Neural progenitor cell (in vitro differentiated cells): ENCODE data around the gene MUC6. TPM values are rescaled to one million over a fixed set of nuclear protein-coding genes. Genes with fewer than 3 reads are reported as not detected.

Experiments
- DNase-seq: peaks from one replicate; pipeline ENCODE4 v3.0.0-alpha.2; 2016; ENCODE audit warnings: low spot score
- H2AFZ ChIP-seq: fragments of 200-600 bp; sonication (generic); replicated peaks from 2 replicates; pipeline ENCODE4 v1.6.1; 2016; ENCODE audit warnings: antibody characterized with exemption
- H3F3A ChIP-seq: fragments of 200-600 bp; sonication (generic); 2 replicates; pipeline ENCODE4 v1.6.1; 2016; ENCODE audit warnings: antibody characterized with exemption, low read depth
- H3K27ac ChIP-seq: fragments of 200-600 bp; sonication (generic); 2 replicates; pipeline ENCODE4 v1.5.1; 2016; ENCODE audit warnings: mild to moderate bottlenecking
- H3K27me3 ChIP-seq: fragments of 200-600 bp; sonication (generic); 2 replicates; pipeline ENCODE4 v1.6.1; 2016; ENCODE audit warnings: mild to moderate bottlenecking, moderate library complexity
- H3K36me3 ChIP-seq: fragments of 200-600 bp; sonication (generic); 2 replicates; pipeline ENCODE4 v1.5.1; 2016
- H3K4me1 ChIP-seq: fragments of 200-600 bp; sonication (generic); 2 replicates; pipeline ENCODE4 v1.6.1; 2016; ENCODE audit warnings: mixed run types
- H3K4me2 ChIP-seq: fragments of 200-600 bp; sonication (generic); 2 replicates; pipeline ENCODE4 v1.6.1; 2016
- H3K4me3 ChIP-seq: fragments of 200-600 bp; sonication (generic); 2 replicates; pipeline ENCODE4 v1.5.1; 2016
- H3K79me2 ChIP-seq: fragments of 200-600 bp; sonication (generic); 2 replicates; pipeline ENCODE4 v1.6.1; 2016; ENCODE audit warnings: low read depth
- H3K9ac ChIP-seq: fragments of 200-600 bp; sonication (generic); 2 replicates; pipeline ENCODE4 v1.6.1; 2016
- H3K9me3 ChIP-seq: fragments of 200-600 bp; sonication (generic); 2 replicates; pipeline ENCODE4 v1.5.1; 2016; ENCODE audit warnings: low read depth
- H4K20me1 ChIP-seq: fragments of 200-600 bp; sonication (generic); 2 replicates; pipeline ENCODE4 v1.6.1; 2016; ENCODE audit warnings: low read depth
- H3K27ac Mint-ChIP-seq: 3 replicates; pipeline ENCODE4 v1.8.0; 2021; ENCODE audit warnings: mixed read lengths
- H3K27me3 Mint-ChIP-seq: 2 replicates; pipeline ENCODE4 v1.8.0; 2022; ENCODE audit warnings: low read depth, mild to moderate bottlenecking, inconsistent platforms, moderate library complexity, mixed read lengths; ENCODE audit not compliant: insufficient read depth
- H3K36me3 Mint-ChIP-seq: 3 replicates; pipeline ENCODE4 v1.8.0; 2021; ENCODE audit warnings: mixed read lengths
- H3K4me1 Mint-ChIP-seq: 3 replicates; pipeline ENCODE4 v1.8.0; 2021; ENCODE audit warnings: mixed read lengths
- H3K4me3 Mint-ChIP-seq: 3 replicates; pipeline ENCODE4 v1.8.0; 2021; ENCODE audit warnings: mild to moderate bottlenecking, moderate library complexity, mixed read lengths
- H3K9me3 Mint-ChIP-seq: 3 replicates; pipeline ENCODE4 v1.8.0; 2020; ENCODE audit warnings: mixed read lengths
- EZH2 ChIP-seq: fragments of 200-600 bp; sonication (generic); IDR thresholded peaks from 2 replicates; pipeline ENCODE4 v1.6.1; 2017; ENCODE audit warnings: antibody characterized with exemption, mild to moderate bottlenecking, moderate library complexity
- EZH2phosphoT487 ChIP-seq: fragments of 200-600 bp; sonication (generic); IDR thresholded peaks from 2 replicates; pipeline ENCODE4 v1.6.1; 2017; ENCODE audit warnings: antibody characterized with exemption
- total RNA-seq: library from RNA; depleted of rRNA; stranded (reverse); fragments of >200 nt; gene quantifications from 2 replicates; pipeline ENCODE4 v1.2.3, GENCODE V29; 2015; ENCODE audit warnings: low replicate concordance
- TF ChIP-seq, protein P1 (sequence below): fragments of 200-600 bp; sonication (generic); IDR thresholded peaks from 2 replicates; pipeline ENCODE4 v1.5.1; 2017; ENCODE audit warnings: antibody characterized with exemption, mild to moderate bottlenecking

The MUC6 gene
- total RNA-seq, 1 donor from 2014 or later: not detected

DNA sequence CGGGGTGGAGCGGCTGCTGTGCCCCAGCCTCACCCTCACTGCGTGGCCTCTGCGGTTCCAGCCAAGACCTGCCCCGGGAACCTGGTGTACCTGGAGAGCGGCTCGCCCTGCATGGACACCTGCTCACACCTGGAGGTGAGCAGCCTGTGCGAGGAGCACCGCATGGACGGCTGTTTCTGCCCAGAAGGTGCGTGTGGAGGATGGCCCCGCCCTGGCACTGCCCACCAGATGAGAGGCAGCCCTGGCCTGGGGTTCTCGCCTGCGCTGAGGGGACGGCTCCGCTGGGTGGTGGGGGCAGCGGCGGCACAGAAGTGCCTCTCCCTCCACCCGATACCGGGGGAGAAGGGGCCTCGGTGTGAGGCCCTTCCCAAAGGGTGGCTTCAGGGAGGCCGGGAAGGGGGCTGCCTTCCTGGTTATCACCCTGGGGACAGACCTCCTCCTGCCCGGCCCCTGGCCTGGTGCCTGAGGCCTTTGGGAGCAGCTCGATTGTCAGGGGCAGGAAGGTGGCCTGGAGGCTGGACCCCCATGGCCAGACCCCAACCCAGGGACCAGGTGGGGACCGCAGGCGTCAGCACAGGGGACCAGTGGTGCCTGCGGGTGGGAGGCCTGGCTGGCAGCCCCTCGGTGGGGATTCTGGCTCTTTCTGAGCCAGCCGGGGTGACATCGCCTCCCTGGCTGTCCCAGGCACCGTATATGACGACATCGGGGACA, 45.2 kb upstream of the MUC6 start:
- H3K4me3 ChIP-seq: no peak overlapping the region
- Mint-ChIP-seq H3K27me3 (peaks cover 2% of the 10 kb centered on the region), H3K27ac (no peak overlapping the region), H3K4me1 (no peaks in the 10 kb centered on the region), H3K36me3 (no peaks in the 10 kb centered on the region), H3K4me3 (no peak overlapping the region), H3K9me3 (no peaks in the 10 kb centered on the region)
- H3F3A ChIP-seq: no peaks in the 10 kb centered on the region
- no peak for DNase-seq
- H3K79me2 ChIP-seq: no peaks in the 10 kb centered on the region
- H3K27me3 ChIP-seq: no peaks in the 10 kb centered on the region
- H3K9ac ChIP-seq: no peak overlapping the region
- TF ChIP-seq, protein P1, sequence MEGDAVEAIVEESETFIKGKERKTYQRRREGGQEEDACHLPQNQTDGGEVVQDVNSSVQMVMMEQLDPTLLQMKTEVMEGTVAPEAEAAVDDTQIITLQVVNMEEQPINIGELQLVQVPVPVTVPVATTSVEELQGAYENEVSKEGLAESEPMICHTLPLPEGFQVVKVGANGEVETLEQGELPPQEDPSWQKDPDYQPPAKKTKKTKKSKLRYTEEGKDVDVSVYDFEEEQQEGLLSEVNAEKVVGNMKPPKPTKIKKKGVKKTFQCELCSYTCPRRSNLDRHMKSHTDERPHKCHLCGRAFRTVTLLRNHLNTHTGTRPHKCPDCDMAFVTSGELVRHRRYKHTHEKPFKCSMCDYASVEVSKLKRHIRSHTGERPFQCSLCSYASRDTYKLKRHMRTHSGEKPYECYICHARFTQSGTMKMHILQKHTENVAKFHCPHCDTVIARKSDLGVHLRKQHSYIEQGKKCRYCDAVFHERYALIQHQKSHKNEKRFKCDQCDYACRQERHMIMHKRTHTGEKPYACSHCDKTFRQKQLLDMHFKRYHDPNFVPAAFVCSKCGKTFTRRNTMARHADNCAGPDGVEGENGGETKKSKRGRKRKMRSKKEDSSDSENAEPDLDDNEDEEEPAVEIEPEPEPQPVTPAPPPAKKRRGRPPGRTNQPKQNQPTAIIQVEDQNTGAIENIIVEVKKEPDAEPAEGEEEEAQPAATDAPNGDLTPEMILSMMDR: no peak
- TF ChIP-seq EZH2 (no peak), EZH2phosphoT487 (no peak)
- no peak overlapping the region for H2AFZ ChIP-seq
- H3K4me2 ChIP-seq: no peak overlapping the region
- H3K36me3 ChIP-seq: no peaks in the 10 kb centered on the region
- no peaks in the 10 kb centered on the region for H3K4me1 ChIP-seq
- H4K20me1 ChIP-seq: no peaks in the 10 kb centered on the region
- no peak overlapping the region for H3K27ac ChIP-seq
- no peaks in the 10 kb centered on the region for H3K9me3 ChIP-seq

DNA sequence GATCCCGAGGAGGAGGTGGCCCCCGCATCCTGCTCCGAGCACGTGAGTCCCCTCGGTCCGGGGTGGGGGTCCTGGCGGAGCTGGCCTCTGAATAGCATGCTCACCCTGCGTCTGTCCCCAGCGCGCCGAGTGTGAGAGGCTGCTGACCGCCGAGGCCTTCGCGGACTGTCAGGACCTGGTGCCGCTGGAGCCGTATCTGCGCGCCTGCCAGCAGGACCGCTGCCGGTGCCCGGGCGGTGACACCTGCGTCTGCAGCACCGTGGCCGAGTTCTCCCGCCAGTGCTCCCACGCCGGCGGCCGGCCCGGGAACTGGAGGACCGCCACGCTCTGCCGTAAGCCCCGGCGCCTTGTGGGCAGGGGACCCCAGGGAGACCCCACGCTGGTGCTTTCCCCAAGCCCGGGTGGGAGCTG, 41.7 kb upstream of the MUC6 start:
- peaks cover under 1% of the 10 kb centered on the region for H3K27me3 Mint-ChIP-seq
- H3K27ac Mint-ChIP-seq: no peak overlapping the region
- TF ChIP-seq EZH2phosphoT487: no peak
- no peak for TF ChIP-seq EZH2
- TF ChIP-seq, protein P1: no peak

DNA sequence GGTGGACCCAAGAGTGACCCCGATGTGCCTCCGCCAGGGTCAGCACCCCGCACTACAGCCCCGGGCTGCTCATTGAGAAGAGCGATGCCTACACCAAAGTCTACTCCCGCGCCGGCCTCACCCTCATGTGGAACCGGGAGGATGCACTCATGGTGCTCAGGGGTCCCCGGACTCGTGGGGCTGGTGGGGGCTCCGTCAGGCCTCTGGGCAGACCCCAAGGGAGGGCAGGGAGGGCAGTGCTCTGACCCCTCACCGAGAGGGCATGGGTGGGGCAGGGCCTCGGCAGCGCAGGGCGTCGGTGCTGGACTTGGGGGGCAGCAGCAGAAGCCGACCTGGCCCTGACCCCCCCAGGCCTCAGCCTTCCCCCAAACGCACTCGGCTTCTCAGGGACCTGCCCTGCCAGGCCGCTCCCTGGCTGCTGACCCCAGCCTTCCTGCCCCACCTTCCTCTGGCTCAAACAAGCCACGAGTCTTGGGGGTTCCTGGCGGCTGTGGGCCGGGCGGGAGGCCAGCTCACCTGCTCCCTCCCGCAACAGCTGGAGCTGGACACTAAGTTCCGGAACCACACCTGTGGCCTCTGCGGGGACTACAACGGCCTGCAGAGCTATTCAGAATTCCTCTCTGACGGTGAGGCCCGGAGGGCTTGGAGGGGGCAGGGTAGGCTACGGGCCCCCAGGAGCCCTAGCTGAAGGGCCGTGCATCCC, 41.0 kb upstream of the MUC6 start:
- DNase-seq: no peak

More for the DNA sequence above, 41.7 kb upstream of the MUC6 start:
- H3F3A ChIP-seq: no peaks in the 10 kb centered on the region
- H3K4me1 ChIP-seq: peaks cover 14% of the 10 kb centered on the region
- H3K9ac ChIP-seq: no peak overlapping the region
- H3K27me3 ChIP-seq: no peaks in the 10 kb centered on the region
- Mint-ChIP-seq H3K36me3 (no peaks in the 10 kb centered on the region), H3K4me3 (no peak overlapping the region), H3K9me3 (no peaks in the 10 kb centered on the region), H3K4me1 (no peaks in the 10 kb centered on the region)
- H3K36me3 ChIP-seq: no peaks in the 10 kb centered on the region
- H2AFZ ChIP-seq: no peak overlapping the region
- H3K9me3 ChIP-seq: no peaks in the 10 kb centered on the region
- no peaks in the 10 kb centered on the region for H3K79me2 ChIP-seq
- H3K4me3 ChIP-seq: no peak overlapping the region
- H3K27ac ChIP-seq: no peak overlapping the region
- no peaks in the 10 kb centered on the region for H4K20me1 ChIP-seq
- no peak overlapping the region for H3K4me2 ChIP-seq
- peak; percentile 1 for DNase-seq

DNA sequence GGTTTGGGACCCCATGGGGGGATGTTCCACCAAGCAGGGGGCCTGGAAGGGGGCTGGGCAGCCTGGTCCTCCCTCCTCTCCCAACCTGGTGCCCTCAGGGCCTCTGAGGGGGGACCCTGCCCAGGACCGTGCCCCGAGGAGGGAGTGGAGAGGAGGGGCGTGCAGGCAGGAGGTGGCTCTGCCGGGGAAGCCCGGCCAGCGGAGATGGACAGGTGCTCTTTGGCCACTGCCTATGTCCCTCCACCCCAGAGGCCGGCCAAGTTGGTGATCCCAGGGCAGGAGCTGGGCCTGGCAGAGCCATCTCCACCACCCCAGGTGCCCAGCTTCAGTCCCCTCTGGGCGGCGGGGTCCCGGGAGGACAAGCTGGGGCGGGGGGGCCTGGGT, 40.5 kb upstream of the MUC6 start:
- Histone ChIP-seq H3K79me2 (no peaks in the 10 kb centered on the region), H4K20me1 (no peaks in the 10 kb centered on the region), H3K4me3 (no peak overlapping the region), H3K4me1 (peaks cover 17% of the 10 kb centered on the region), H3K9me3 (no peaks in the 10 kb centered on the region), H3K27me3 (no peaks in the 10 kb centered on the region), H2AFZ (no peak overlapping the region), H3K9ac (no peak overlapping the region), H3F3A (no peaks in the 10 kb centered on the region), H3K4me2 (no peak overlapping the region), H3K36me3 (no peaks in the 10 kb centered on the region), H3K27ac (no peak overlapping the region)
- H3K36me3 Mint-ChIP-seq: no peaks in the 10 kb centered on the region
- H3K9me3 Mint-ChIP-seq: no peaks in the 10 kb centered on the region
- no peak overlapping the region for H3K4me3 Mint-ChIP-seq
- no peak overlapping the region for H3K27ac Mint-ChIP-seq
- no peak for DNase-seq
- H3K27me3 Mint-ChIP-seq: no peaks in the 10 kb centered on the region
- no peaks in the 10 kb centered on the region for H3K4me1 Mint-ChIP-seq
- TF ChIP-seq, protein P1: no peak
- TF ChIP-seq EZH2phosphoT487 (no peak), EZH2 (no peak)

More for the DNA sequence above, 41.0 kb upstream of the MUC6 start:
- H3K27ac Mint-ChIP-seq: no peak overlapping the region
- Histone ChIP-seq H3K27me3 (no peaks in the 10 kb centered on the region), H3K4me2 (no peak overlapping the region), H3K9ac (no peak overlapping the region), H3F3A (no peaks in the 10 kb centered on the region), H3K4me3 (no peak overlapping the region), H3K79me2 (no peaks in the 10 kb centered on the region), H3K4me1 (peaks cover 17% of the 10 kb centered on the region), H3K36me3 (no peaks in the 10 kb centered on the region), H2AFZ (no peak overlapping the region), H3K9me3 (no peaks in the 10 kb centered on the region), H3K27ac (no peak overlapping the region), H4K20me1 (no peaks in the 10 kb centered on the region)
- no peaks in the 10 kb centered on the region for H3K4me1 Mint-ChIP-seq
- no peaks in the 10 kb centered on the region for H3K27me3 Mint-ChIP-seq
- no peak for TF ChIP-seq EZH2phosphoT487
- no peaks in the 10 kb centered on the region for H3K9me3 Mint-ChIP-seq
- no peak overlapping the region for H3K4me3 Mint-ChIP-seq
- no peaks in the 10 kb centered on the region for H3K36me3 Mint-ChIP-seq
